ENCODE results near the gene DPPA3. TPM values are rescaled to one million over a fixed set of nuclear protein-coding genes. Genes with fewer than 3 reads are reported as not detected.
"Not testable (repeated sequence)": the region's sequence is repeated elsewhere in the genome, so short reads cannot be mapped to it uniquely, and the experiment has no call there.

The DPPA3 gene
- not detected in 2 replicates for total RNA-seq

GRCh38 chr12:7711133-7711532, at the start of gene DPPA3:
Gene DPPA3, plus strand, starts transcription at chr12:7711433. Its CDS starts 138 bp downstream, at chr12:7711571.
- no peak for TF ChIP-seq CTCF (conservative IDR thresholded peaks at IDR 0.05; ENCODE audit: low read depth, low read length)
- DNase-seq (ENCODE audit: low read depth): no peak
- no peak within 1 kb of the TSS for H3K4me3 ChIP-seq (ENCODE audit: low read depth, low read length)

- no peak for DNase-seq (ENCODE audit: low read depth)
- no peak overlapping the region for H3K4me3 ChIP-seq (ENCODE audit: low read depth, low read length)
- no peak for TF ChIP-seq CTCF (conservative IDR thresholded peaks at IDR 0.05; ENCODE audit: low read depth, low read length)
Observed at GRCh38 chr12:7661741-7662140, 49.5 kb upstream of the DPPA3 start.

- H3K4me3 ChIP-seq (ENCODE audit: low read depth, low read length): no peak overlapping the region
- no peak for DNase-seq (ENCODE audit: low read depth)
- TF ChIP-seq CTCF (conservative IDR thresholded peaks at IDR 0.05; ENCODE audit: low read depth, low read length): no peak
Observed at GRCh38 chr12:7666595-7666994, 44.6 kb upstream of the DPPA3 start.

- H3K4me3 ChIP-seq (ENCODE audit: low read depth, low read length): no peak overlapping the region
- DNase-seq (ENCODE audit: low read depth): no peak
- peak; percentile 40 for TF ChIP-seq CTCF (conservative IDR thresholded peaks at IDR 0.05; ENCODE audit: low read depth, low read length)
Observed at GRCh38 chr12:7667125-7667524, 44.1 kb upstream of the DPPA3 start.

GRCh38 chr12:7668171-7668570, 43.1 kb upstream of the DPPA3 start:
- no peak for TF ChIP-seq CTCF (conservative IDR thresholded peaks at IDR 0.05; ENCODE audit: low read depth, low read length)
- no peak overlapping the region for H3K4me3 ChIP-seq (ENCODE audit: low read depth, low read length)
- DNase-seq (ENCODE audit: low read depth): no peak

- not testable (repeated sequence) for H3K4me3 ChIP-seq (ENCODE audit: low read depth, low read length); DNase-seq (ENCODE audit: low read depth)
Observed at GRCh38 chr12:7675455-7675854, 35.8 kb upstream of the DPPA3 start.

GRCh38 chr12:7677432-7677888, 33.8 kb upstream of the DPPA3 start:
- H3K4me3 ChIP-seq (ENCODE audit: low read depth, low read length); DNase-seq (ENCODE audit: low read depth): not testable (repeated sequence)
- TF ChIP-seq CTCF (conservative IDR thresholded peaks at IDR 0.05; ENCODE audit: low read depth, low read length): peak; percentile 41
